GM10847 (cell line): ENCODE measurements around the gene RHOJ.

ENCODE experiments used
- POLR2A ChIP-seq: IDR thresholded peaks from 2 replicates; pipeline ENCODE4 v1.6.1; 2011; ENCODE audit not compliant: insufficient read length; ENCODE audit errors: extremely low read depth

The RHOJ gene

GRCh38 chr14:63300854-63301253, 96.6 kb downstream of the RHOJ start:
- TF ChIP-seq POLR2A, result no peak

- TF ChIP-seq POLR2A, result no peak
Measured at GRCh38 chr14:63301891-63302534, 97.8 kb downstream of the RHOJ start.

GRCh38 chr14:63308723-63309317, 104.6 kb downstream of the RHOJ start:
- TF ChIP-seq POLR2A, result no peak

GRCh38 chr14:63318835-63319234, 114.6 kb downstream of the RHOJ start, which contains the start of gene GPHB5:
Gene GPHB5, minus strand, starts transcription at chr14:63318935. Its CDS starts 1,086 bp downstream, at chr14:63317849.
- no peak for TF ChIP-seq POLR2A

- TF ChIP-seq POLR2A, result no peak
Measured at GRCh38 chr14:63322472-63322871, 118.2 kb downstream of the RHOJ start.

GRCh38 chr14:63322897-63323573, 118.8 kb downstream of the RHOJ start:
- TF ChIP-seq POLR2A, result no peak

- no peak for TF ChIP-seq POLR2A
Measured at GRCh38 chr14:63326840-63327239, 122.6 kb downstream of the RHOJ start.

- no peak for TF ChIP-seq POLR2A
Measured at GRCh38 chr14:63328787-63329737, 124.8 kb downstream of the RHOJ start.

GRCh38 chr14:63342371-63342770, 138.1 kb downstream of the RHOJ start:
- no peak for TF ChIP-seq POLR2A
